Measurements from ENCODE around the gene MRPL40. TPM values are rescaled to one million over a fixed set of nuclear protein-coding genes. Genes with fewer than 3 reads are reported as not detected.

Gene MRPL40
- total and polyA plus RNA-seq, 10 of the 15 experiments (the other 5 are each of a cell fraction or from before 2014, with no cell fraction given), result 41.2 to 207 (median 69.1) TPM

DNA sequence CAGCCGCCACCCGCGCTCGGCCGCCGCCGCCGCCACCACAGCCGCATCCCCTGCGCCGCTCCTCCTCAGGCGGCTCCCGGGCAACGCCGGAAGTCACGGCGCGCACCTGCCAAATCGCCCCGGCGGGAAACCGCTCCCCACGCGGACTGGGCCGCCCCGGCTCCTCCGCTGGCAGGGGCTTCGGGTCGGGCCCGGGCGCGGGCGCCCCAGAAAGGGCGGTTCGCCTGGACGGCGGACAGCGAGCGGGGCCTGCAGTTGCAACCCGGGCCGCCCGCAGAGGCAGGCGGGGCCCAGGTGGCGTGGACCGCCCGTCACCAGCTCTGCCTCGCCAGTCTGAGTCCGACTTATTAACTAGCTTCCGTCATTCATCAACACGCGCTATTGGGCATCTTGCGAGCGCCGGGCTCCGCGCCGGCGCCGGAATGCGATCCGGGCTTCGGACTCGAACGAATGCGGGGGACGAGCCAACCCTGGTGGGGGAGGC is 654 bp upstream of the MRPL40 start, which contains the start of gene HIRA (continued):
- peak; percentile 62; the same call in 1 of the 2 replicates for TF ChIP-seq TCF3 (IDR thresholded peaks at IDR 0.05; ENCODE audit: borderline replicate concordance, insufficient read depth, low read depth, low read length)
- no peak for TF ChIP-seq CBX5 (IDR thresholded peaks at IDR 0.05; ENCODE audit: low read depth)

DNA sequence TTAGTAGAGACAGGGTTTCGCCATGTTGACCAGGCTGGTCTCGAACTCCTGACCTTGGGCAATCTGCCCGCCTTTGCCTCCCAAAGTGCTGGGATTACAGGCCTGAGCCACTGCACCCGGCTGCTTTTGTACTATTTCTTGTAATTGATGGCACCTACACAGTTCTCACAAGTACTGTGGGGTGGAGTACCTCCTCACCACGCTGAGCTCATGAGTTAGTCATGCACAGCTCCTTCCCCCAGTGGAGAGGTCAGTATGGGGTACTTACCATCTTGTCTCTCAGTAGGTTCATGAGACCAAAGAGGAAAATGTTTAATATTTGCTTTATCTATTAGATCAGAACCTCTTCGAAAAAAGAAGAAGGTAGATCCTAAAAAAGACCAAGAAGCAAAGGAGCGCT is 2.1 kb downstream of the MRPL40 start:
- DNase-seq (ENCODE audit: low read depth, low spot score) (no peak), FAIRE-seq (no peak), ATAC-seq (no peak)
- H3K27ac ChIP-seq (ENCODE audit: control insufficient read depth, insufficient read depth), result no peak overlapping the region
- no peaks in the 10 kb centered on the region for H3K4me1 ChIP-seq (ENCODE audit: control insufficient read depth, insufficient read depth, low read length)
- ChIA-PET POLR2A (interaction anchor here (3.0 kb wide), 1 partner anchor 10 kb away, joined by 19 read pairs; no protein-coding TSS in a partner anchor), RAD21 (ENCODE audit: unreplicated experiment) (interaction anchor here (1.2 kb wide), 1 partner anchor 256 kb away, joined by 3 read pairs; the partner anchor contains the start of gene SLC25A1), CTCF (interaction anchor here (1.1 to 1.6 kb wide), 5 partner anchors 12 to 290 kb away, joined by 3 to 9 read pairs (median 3); partner anchors contain the start of genes C22orf39 and ESS2), SMC1A (ENCODE audit: uncharacterized antibody, unreplicated experiment) (interaction anchor here (0.6 to 2.3 kb wide), 2 partner anchors 11 to 26 kb away, joined by 3 to 18 read pairs; no protein-coding TSS in a partner anchor)
- intact Hi-C loops (cut with micrococcal nuclease; ENCODE audit: unreplicated experiment) (loop anchor here (5.0 kb wide), 1 partner anchor 257 kb away; the partner anchor contains the start of gene SLC25A1), in situ Hi-C loops (cut with MboI) (loop anchor here (25.0 kb wide), 1 partner anchor 1797 kb away; the partner anchor contains the start of genes ATP6V1E1 and BCL2L13)
- no peaks in the 10 kb centered on the region for H3K9me3 ChIP-seq (replicated peaks; ENCODE audit: control insufficient read depth, insufficient read depth, low read length)
- BruUV-seq (replicated peaks), result no TSS peak
- TF ChIP-seq SIX5 (IDR thresholded peaks at IDR 0.05; ENCODE audit: low read depth, low read length, severe bottlenecking) (no peak), ZZZ3 (IDR thresholded peaks at IDR 0.05; ENCODE audit: control insufficient read depth, insufficient read length, low read depth) (no peak), CEBPZ (IDR thresholded peaks at IDR 0.05; ENCODE audit: low read depth, low read length) (no peak), RB1 (IDR thresholded peaks at IDR 0.05; ENCODE audit: borderline replicate concordance) (no peak), PKNOX1 (IDR thresholded peaks at IDR 0.05) (no peak), NRF1 (conservative IDR thresholded peaks at IDR 0.05; ENCODE audit: low read depth, low read length) (no peak), FOXM1 (IDR thresholded peaks at IDR 0.05; ENCODE audit: low read depth, low read length) (no peak), TCF3 (IDR thresholded peaks at IDR 0.05; ENCODE audit: borderline replicate concordance, insufficient read depth, low read depth, low read length) (no peak), IKZF2 (IDR thresholded peaks at IDR 0.05) (no peak), ZNF384 (IDR thresholded peaks at IDR 0.05; ENCODE audit: borderline replicate concordance, low read depth, low read length) (no peak)
- TF ChIP-seq, protein P1, sequence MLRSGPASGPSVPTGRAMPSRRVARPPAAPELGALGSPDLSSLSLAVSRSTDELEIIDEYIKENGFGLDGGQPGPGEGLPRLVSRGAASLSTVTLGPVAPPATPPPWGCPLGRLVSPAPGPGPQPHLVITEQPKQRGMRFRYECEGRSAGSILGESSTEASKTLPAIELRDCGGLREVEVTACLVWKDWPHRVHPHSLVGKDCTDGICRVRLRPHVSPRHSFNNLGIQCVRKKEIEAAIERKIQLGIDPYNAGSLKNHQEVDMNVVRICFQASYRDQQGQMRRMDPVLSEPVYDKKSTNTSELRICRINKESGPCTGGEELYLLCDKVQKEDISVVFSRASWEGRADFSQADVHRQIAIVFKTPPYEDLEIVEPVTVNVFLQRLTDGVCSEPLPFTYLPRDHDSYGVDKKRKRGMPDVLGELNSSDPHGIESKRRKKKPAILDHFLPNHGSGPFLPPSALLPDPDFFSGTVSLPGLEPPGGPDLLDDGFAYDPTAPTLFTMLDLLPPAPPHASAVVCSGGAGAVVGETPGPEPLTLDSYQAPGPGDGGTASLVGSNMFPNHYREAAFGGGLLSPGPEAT (IDR thresholded peaks at IDR 0.05; ENCODE audit: low read depth), result no peak
- 70% methylated on average over 7 of the region's 7 CpGs for WGBS (ENCODE audit: insufficient coverage, insufficient replicate concordance, low lambda C conversion rate, missing lambda C conversion rate)
- no peak overlapping the region for H2AFZ ChIP-seq (ENCODE audit: control insufficient read depth, low read depth, low read length)
- H3K4me2 ChIP-seq (ENCODE audit: control insufficient read depth, insufficient read depth), result no peak overlapping the region
- no peak overlapping the region for H3K4me3 ChIP-seq
- H3K79me2 ChIP-seq (ENCODE audit: control insufficient read depth, insufficient read depth, low read length), result peaks cover 34% of the 10 kb centered on the region
- H3K9ac ChIP-seq (ENCODE audit: control insufficient read depth, insufficient read depth, low read length), result no peak overlapping the region
- no peaks in the 10 kb centered on the region; the same call in 1 of the 2 replicates for H4K20me1 ChIP-seq (ENCODE audit: control insufficient read depth, insufficient read depth)
- peaks cover 2 to 4% of the 10 kb centered on the region in 2 experiments; a peak in 2 of 4 replicates for H3K36me3 ChIP-seq (ENCODE audit: control insufficient read depth in 2 of 2, insufficient read depth in 2 of 2, low read length in 1 of 2)
- no peaks in the 10 kb centered on the region for H3K27me3 ChIP-seq (replicated peaks in 1 of 2; ENCODE audit: control insufficient read depth in 2 of 2, insufficient read depth in 2 of 2, low read length in 1 of 2)
